Measurements from ENCODE around the gene PLCB1.

DNA sequence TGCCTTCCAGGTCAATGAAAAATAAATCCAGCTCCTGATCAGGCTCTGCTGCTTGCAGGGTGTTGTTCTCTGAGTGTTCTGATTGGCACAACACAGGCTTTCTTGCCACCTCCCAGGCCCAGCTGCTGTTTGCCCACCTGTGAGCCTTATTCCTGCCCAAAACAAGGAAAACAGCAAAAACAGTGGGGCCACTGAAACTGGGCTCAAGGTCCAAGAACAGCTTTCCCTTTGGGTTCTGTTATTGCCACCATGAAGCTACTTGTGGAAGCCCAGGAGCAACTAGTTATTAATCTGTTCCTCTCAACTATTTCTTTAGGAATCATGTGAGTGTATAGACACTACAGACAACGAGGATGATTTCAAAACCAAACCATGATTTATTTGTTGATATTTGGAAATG, 159.1 kb downstream of the PLCB1 start:
- TF ChIP-seq CTCF (conservative IDR thresholded peaks at IDR 0.05) = no peak
- TF ChIP-seq EZH2 (IDR thresholded peaks at IDR 0.05; ENCODE audit: low read depth) = no peak

Data from PC-9 (cell line).